ENCODE data around the gene CYB5R4.

Gene CYB5R4

GRCh38 chr6:83868639-83869038 lies 9.2 kb downstream of the CYB5R4 start:
- Histone ChIP-seq H3K4me3 (ENCODE audit: low read depth, low read length) (no peak overlapping the region), H3K9me3 (ENCODE audit: control insufficient read depth, insufficient read depth, low read length) (peaks cover 6% of the 10 kb centered on the region), H3K36me3 (ENCODE audit: control insufficient read depth, insufficient read depth, low read length) (peaks cover 12% of the 10 kb centered on the region), H3K27me3 (ENCODE audit: control insufficient read depth, insufficient read depth, low read length) (no peaks in the 10 kb centered on the region), H3K9ac (ENCODE audit: low read depth, low read length) (no peak overlapping the region), H3K4me1 (ENCODE audit: control insufficient read depth, insufficient read depth, low read length) (no peaks in the 10 kb centered on the region)

DNA sequence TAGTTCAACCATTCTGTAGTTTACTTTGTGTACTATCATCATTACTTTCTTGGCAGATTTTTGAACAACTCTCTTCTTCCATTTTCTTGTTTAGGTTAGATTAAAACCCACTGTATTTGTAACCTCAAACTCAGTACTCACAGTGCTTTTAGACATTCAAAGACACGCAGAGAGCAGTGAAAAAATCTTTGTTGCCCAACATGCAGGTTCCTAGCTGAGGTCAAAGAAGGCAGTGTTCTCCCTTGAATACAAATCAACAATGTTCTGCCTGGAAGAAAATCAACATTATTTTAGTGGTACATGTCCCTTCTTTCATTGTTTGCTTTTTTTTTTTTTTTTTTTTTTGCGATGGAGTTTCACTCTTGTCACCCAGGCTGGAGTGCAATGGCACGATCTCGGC lies 11.2 kb downstream of the CYB5R4 start:
- Histone ChIP-seq H3K36me3 (ENCODE audit: control insufficient read depth, insufficient read depth, low read length) (peaks cover 12% of the 10 kb centered on the region), H3K9me3 (ENCODE audit: control insufficient read depth, insufficient read depth, low read length) (peaks cover 6% of the 10 kb centered on the region), H3K9ac (ENCODE audit: low read depth, low read length) (no peak overlapping the region), H3K27me3 (ENCODE audit: control insufficient read depth, insufficient read depth, low read length) (no peaks in the 10 kb centered on the region), H3K4me1 (ENCODE audit: control insufficient read depth, insufficient read depth, low read length) (no peaks in the 10 kb centered on the region), H3K4me3 (ENCODE audit: low read depth, low read length) (no peak overlapping the region)

DNA sequence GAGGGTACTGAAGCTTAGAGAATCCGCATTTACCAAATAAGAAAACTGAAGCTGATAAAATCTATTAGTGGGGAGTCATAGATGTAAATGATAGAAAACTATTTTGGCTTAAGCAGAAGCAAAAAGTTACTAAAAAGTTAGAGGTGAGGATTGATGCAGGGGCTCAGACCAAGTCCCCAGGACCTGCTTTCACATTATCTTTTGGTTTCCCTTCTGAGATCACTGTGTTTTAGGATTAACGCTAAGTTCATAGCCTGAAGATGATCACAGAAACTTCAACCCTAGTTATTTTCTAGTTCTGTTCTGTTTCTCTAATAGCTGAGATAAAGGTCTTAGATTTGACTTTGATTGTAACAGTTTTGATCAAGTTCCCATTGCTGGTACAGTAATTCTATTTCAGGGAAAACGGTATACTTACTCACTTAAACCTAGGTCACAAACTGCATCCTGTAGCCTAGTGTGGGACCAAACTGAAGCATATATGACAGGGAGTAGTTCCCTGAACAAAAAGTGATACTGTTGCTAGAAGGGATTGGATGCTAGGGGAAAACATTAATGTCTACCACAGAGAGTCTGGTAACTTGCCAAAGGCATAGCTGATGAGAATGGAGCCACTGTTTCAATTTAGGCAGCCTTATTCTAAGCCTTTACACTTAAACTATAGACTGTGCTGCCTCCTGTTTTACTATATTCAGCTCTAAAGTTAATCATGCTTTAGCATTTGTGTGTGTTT lies 13.1 kb downstream of the CYB5R4 start:
- Histone ChIP-seq H3K9ac (ENCODE audit: low read depth, low read length) (no peak overlapping the region), H3K27me3 (ENCODE audit: control insufficient read depth, insufficient read depth, low read length) (no peaks in the 10 kb centered on the region), H3K9me3 (ENCODE audit: control insufficient read depth, insufficient read depth, low read length) (no peaks in the 10 kb centered on the region), H3K36me3 (ENCODE audit: control insufficient read depth, insufficient read depth, low read length) (peaks cover 2% of the 10 kb centered on the region), H3K4me1 (ENCODE audit: control insufficient read depth, insufficient read depth, low read length) (no peaks in the 10 kb centered on the region), H3K4me3 (ENCODE audit: low read depth, low read length) (no peak overlapping the region)

DNA sequence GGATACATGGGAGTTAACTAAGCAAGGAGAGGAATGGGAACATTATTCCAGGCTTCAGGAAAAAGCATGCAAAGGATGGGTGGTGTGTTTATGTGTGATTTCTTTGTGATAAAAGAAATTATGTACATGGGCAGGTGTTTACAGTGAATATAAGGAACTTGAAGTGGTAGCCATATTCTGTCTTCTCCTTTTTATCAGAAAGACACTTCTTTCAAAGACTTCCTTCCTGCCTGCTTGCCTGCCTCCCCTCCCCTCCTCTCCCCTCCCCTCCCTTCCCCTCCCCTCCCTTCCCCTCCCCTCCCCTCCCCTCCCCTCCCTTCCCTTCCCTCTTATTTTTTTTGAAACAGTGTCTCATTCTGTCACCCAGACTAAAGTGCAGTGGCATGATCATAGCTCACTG lies 14.4 kb downstream of the CYB5R4 start:
- Histone ChIP-seq H3K4me3 (ENCODE audit: low read depth, low read length) (no peak overlapping the region), H3K9me3 (ENCODE audit: control insufficient read depth, insufficient read depth, low read length) (no peaks in the 10 kb centered on the region), H3K27me3 (ENCODE audit: control insufficient read depth, insufficient read depth, low read length) (no peaks in the 10 kb centered on the region), H3K9ac (ENCODE audit: low read depth, low read length) (no peak overlapping the region), H3K4me1 (ENCODE audit: control insufficient read depth, insufficient read depth, low read length) (peaks cover 3% of the 10 kb centered on the region), H3K36me3 (ENCODE audit: control insufficient read depth, insufficient read depth, low read length) (no peaks in the 10 kb centered on the region)

- no peak overlapping the region for H3K9ac ChIP-seq (ENCODE audit: low read depth, low read length)
- H3K36me3 ChIP-seq (ENCODE audit: control insufficient read depth, insufficient read depth, low read length): no peaks in the 10 kb centered on the region
- H3K4me3 ChIP-seq (ENCODE audit: low read depth, low read length): no peak overlapping the region
- H3K9me3 ChIP-seq (ENCODE audit: control insufficient read depth, insufficient read depth, low read length): no peaks in the 10 kb centered on the region
- no peaks in the 10 kb centered on the region for H3K27me3 ChIP-seq (ENCODE audit: control insufficient read depth, insufficient read depth, low read length)
- peaks cover 6% of the 10 kb centered on the region for H3K4me1 ChIP-seq (ENCODE audit: control insufficient read depth, insufficient read depth, low read length)
These were observed 16.4 kb downstream of the CYB5R4 start for GRCh38 chr6:83875843-83876242.

DNA sequence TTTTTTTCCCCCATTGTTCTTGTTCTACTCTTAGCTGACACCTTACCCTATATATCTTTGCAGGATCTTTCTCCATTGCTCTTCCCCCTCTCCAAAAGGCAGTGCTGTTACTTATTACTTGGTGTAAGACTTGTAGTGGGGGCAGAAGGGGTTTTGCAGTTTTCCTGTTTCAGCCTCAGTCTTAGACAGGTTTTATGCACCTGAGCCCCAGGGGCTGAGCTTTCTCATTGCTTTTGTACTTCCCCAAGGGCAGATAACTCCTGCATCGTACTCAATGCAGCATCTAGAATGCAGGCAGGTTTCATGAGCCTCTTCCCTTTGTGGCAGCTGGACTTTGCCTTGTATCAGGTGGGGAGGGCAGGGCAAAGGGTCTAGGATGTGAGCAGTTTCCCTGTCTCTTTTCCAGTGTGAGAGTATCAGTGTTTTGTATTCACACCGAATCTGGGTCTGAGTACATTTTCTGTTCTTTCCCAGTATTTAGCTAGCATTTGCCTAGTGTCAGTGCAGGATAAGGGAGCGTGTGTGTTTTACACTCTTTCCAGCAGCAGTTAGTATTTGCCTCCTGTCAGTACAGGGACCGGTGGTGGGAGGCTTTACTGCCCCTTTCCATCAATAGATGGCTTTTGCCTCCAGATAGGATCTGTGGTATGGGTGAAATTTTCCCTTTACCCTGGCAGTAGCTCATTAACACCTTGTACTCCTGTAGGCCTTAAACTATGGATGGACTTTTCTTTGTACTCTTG lies 19.6 kb downstream of the CYB5R4 start:
- H3K4me1 ChIP-seq (ENCODE audit: control insufficient read depth, insufficient read depth, low read length): peaks cover 6% of the 10 kb centered on the region
- H3K36me3 ChIP-seq (ENCODE audit: control insufficient read depth, insufficient read depth, low read length): no peaks in the 10 kb centered on the region
- H3K9me3 ChIP-seq (ENCODE audit: control insufficient read depth, insufficient read depth, low read length): no peaks in the 10 kb centered on the region
- no peak overlapping the region for H3K4me3 ChIP-seq (ENCODE audit: low read depth, low read length)
- H3K9ac ChIP-seq (ENCODE audit: low read depth, low read length): no peak overlapping the region
- H3K27me3 ChIP-seq (ENCODE audit: control insufficient read depth, insufficient read depth, low read length): no peaks in the 10 kb centered on the region

- no peak overlapping the region for H3K4me3 ChIP-seq (ENCODE audit: low read depth, low read length)
- H3K9me3 ChIP-seq (ENCODE audit: control insufficient read depth, insufficient read depth, low read length): no peaks in the 10 kb centered on the region
- H3K4me1 ChIP-seq (ENCODE audit: control insufficient read depth, insufficient read depth, low read length): peaks cover 6% of the 10 kb centered on the region
- no peaks in the 10 kb centered on the region for H3K27me3 ChIP-seq (ENCODE audit: control insufficient read depth, insufficient read depth, low read length)
- no peaks in the 10 kb centered on the region for H3K36me3 ChIP-seq (ENCODE audit: control insufficient read depth, insufficient read depth, low read length)
- no peak overlapping the region for H3K9ac ChIP-seq (ENCODE audit: low read depth, low read length)
These were observed 20.3 kb downstream of the CYB5R4 start for GRCh38 chr6:83879746-83880145.

GRCh38 chr6:83883240-83883639 lies 23.8 kb downstream of the CYB5R4 start:
- Histone ChIP-seq H3K36me3 (ENCODE audit: control insufficient read depth, insufficient read depth, low read length) (no peaks in the 10 kb centered on the region), H3K4me1 (ENCODE audit: control insufficient read depth, insufficient read depth, low read length) (peaks cover 6% of the 10 kb centered on the region), H3K9me3 (ENCODE audit: control insufficient read depth, insufficient read depth, low read length) (no peaks in the 10 kb centered on the region), H3K4me3 (ENCODE audit: low read depth, low read length) (no peak overlapping the region), H3K9ac (ENCODE audit: low read depth, low read length) (no peak overlapping the region), H3K27me3 (ENCODE audit: control insufficient read depth, insufficient read depth, low read length) (no peaks in the 10 kb centered on the region)

- Histone ChIP-seq H3K36me3 (ENCODE audit: control insufficient read depth, insufficient read depth, low read length) (no peaks in the 10 kb centered on the region), H3K9me3 (ENCODE audit: control insufficient read depth, insufficient read depth, low read length) (no peaks in the 10 kb centered on the region), H3K9ac (ENCODE audit: low read depth, low read length) (no peak overlapping the region), H3K4me3 (ENCODE audit: low read depth, low read length) (no peak overlapping the region), H3K27me3 (ENCODE audit: control insufficient read depth, insufficient read depth, low read length) (no peaks in the 10 kb centered on the region), H3K4me1 (ENCODE audit: control insufficient read depth, insufficient read depth, low read length) (no peaks in the 10 kb centered on the region)
These were observed 25.0 kb downstream of the CYB5R4 start for GRCh38 chr6:83884523-83884922.

DNA sequence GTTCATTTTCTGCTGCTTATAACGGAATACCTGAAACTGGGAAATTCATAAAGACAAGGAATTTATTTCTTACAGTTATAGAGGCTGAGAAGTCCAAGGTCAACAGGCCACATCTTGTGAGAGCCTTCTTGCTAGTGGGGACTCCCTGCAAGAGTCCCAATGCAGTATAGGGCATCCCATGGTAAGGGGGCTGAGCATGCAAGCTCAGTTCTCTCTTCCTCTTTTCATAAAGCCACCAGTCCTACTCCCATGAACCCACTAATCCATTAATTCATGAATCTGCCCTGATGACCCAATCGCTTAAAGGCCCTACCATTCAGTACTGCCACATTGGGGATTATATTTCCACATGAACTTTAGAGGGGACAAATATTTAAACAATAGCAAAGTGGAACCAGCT lies 26.5 kb downstream of the CYB5R4 start:
- Histone ChIP-seq H3K9ac (ENCODE audit: low read depth, low read length) (no peak overlapping the region), H3K9me3 (ENCODE audit: control insufficient read depth, insufficient read depth, low read length) (no peaks in the 10 kb centered on the region), H3K36me3 (ENCODE audit: control insufficient read depth, insufficient read depth, low read length) (no peaks in the 10 kb centered on the region), H3K27me3 (ENCODE audit: control insufficient read depth, insufficient read depth, low read length) (no peaks in the 10 kb centered on the region), H3K4me3 (ENCODE audit: low read depth, low read length) (no peak overlapping the region), H3K4me1 (ENCODE audit: control insufficient read depth, insufficient read depth, low read length) (no peaks in the 10 kb centered on the region)

DNA sequence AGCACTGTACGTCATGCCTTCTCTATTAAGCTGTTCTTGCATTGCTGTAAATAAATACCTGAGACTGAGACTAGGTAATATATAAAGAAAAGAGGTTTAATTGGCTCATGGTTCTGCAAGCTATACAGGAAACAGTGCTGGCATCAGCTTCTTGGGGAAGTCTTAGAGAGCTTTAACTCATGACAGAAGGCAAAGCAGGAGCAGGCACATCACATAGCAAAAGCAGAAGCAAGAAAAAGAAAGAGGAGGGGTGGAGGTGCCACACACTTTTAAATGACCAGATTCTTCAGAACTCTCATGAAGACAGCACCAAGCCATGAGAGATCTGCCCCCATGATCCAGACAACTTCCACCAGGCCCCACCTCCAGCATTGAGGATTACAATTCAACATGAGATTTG lies 30.1 kb downstream of the CYB5R4 start:
- no peaks in the 10 kb centered on the region for H3K27me3 ChIP-seq (ENCODE audit: control insufficient read depth, insufficient read depth, low read length)
- no peak overlapping the region for H3K9ac ChIP-seq (ENCODE audit: low read depth, low read length)
- H3K4me1 ChIP-seq (ENCODE audit: control insufficient read depth, insufficient read depth, low read length): peaks cover 4% of the 10 kb centered on the region
- no peaks in the 10 kb centered on the region for H3K9me3 ChIP-seq (ENCODE audit: control insufficient read depth, insufficient read depth, low read length)
- no peaks in the 10 kb centered on the region for H3K36me3 ChIP-seq (ENCODE audit: control insufficient read depth, insufficient read depth, low read length)
- H3K4me3 ChIP-seq (ENCODE audit: low read depth, low read length): no peak overlapping the region

DNA sequence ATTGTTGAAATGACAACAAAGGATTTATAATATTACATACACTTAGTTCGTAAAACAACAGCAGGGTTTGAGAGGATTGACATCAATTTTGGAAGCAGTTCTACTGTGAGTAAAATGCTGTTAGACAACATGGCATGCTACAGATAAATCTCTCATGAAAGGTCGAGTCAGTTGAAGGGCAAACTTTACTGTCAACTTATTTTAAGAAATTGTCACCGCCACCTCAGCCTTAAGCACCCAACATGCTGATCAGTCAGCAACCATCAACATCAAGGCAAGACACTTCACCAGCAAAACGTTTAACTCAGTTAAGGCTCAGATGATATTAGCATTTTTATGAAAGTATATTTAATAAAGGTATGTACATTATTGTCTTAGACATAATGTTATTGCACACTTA lies 31.0 kb downstream of the CYB5R4 start:
- no peaks in the 10 kb centered on the region for H3K9me3 ChIP-seq (ENCODE audit: control insufficient read depth, insufficient read depth, low read length)
- no peaks in the 10 kb centered on the region for H3K36me3 ChIP-seq (ENCODE audit: control insufficient read depth, insufficient read depth, low read length)
- H3K4me3 ChIP-seq (ENCODE audit: low read depth, low read length): no peak overlapping the region
- no peaks in the 10 kb centered on the region for H3K27me3 ChIP-seq (ENCODE audit: control insufficient read depth, insufficient read depth, low read length)
- H3K9ac ChIP-seq (ENCODE audit: low read depth, low read length): no peak overlapping the region
- H3K4me1 ChIP-seq (ENCODE audit: control insufficient read depth, insufficient read depth, low read length): peaks cover 7% of the 10 kb centered on the region
